Calu3 (cell line): ENCODE measurements around the gene IGSF9B. TPM values are rescaled to one million over a fixed set of nuclear protein-coding genes. Genes with fewer than 3 reads are reported as not detected.

ENCODE experiments used
- BruUV-seq: library from RNA; stranded (reverse); fragments of 400-500 nt; replicated peaks from 2 replicates; lab custom pipeline; 2021; lab: Mats Ljungman, UMichigan
- CTCF ChIA-PET: fragments of 300-600 bp; sonication (Branson Sonifier 250); formaldehyde crosslinking; loops from one replicate; lab custom pipeline; 2022; ENCODE audit warnings: antibody characterized with exemption; lab: Charles Lee
- DNase-seq: peaks from one replicate; pipeline ENCODE4 v3.0.0; 2022
- H3K27ac Mint-ChIP-seq: one replicate; pipeline ENCODE4 v1.8.0; 2022; ENCODE audit warnings: mixed read lengths; ENCODE audit not compliant: unreplicated experiment
- H3K27me3 Mint-ChIP-seq: one replicate; pipeline ENCODE4 v1.8.0; 2022; ENCODE audit warnings: mixed read lengths; ENCODE audit not compliant: unreplicated experiment
- H3K36me3 Mint-ChIP-seq: one replicate; pipeline ENCODE4 v1.8.0; 2022; ENCODE audit warnings: mild to moderate bottlenecking, moderate library complexity, mixed read lengths; ENCODE audit not compliant: insufficient read depth, unreplicated experiment
- H3K4me1 Mint-ChIP-seq: one replicate; pipeline ENCODE4 v1.8.0; 2022; ENCODE audit warnings: mild to moderate bottlenecking, low read depth, mixed read lengths; ENCODE audit not compliant: unreplicated experiment
- H3K4me3 Mint-ChIP-seq: one replicate; pipeline ENCODE4 v1.8.0; 2022; ENCODE audit warnings: mild to moderate bottlenecking, low read depth, moderate library complexity, mixed read lengths; ENCODE audit not compliant: unreplicated experiment
- H3K9me3 Mint-ChIP-seq: one replicate; pipeline ENCODE4 v1.8.0; 2022; ENCODE audit warnings: low read depth, mixed read lengths; ENCODE audit not compliant: unreplicated experiment
- intact Hi-C: fragments of 100-400 bp; cut with micrococcal nuclease; formaldehyde crosslinking; loops from one replicate; pipeline ENCODE4 v1.10.0; 2022; ENCODE audit not compliant: unreplicated experiment
- total RNA-seq: library from RNA; stranded (reverse); gene quantifications from 2 replicates; pipeline ENCODE4 v1.2.3, GENCODE V29; 2022
- TF ChIP-seq, protein P1 (sequence below): fragments of 200-600 bp; IDR thresholded peaks from one replicate; pipeline ENCODE4 v1.8.0; 2022; ENCODE audit warnings: antibody characterized with exemption; ENCODE audit not compliant: unreplicated experiment

The IGSF9B gene
- total RNA-seq, 1 experiment from 2014 or later, result 13.2 TPM

DNA sequence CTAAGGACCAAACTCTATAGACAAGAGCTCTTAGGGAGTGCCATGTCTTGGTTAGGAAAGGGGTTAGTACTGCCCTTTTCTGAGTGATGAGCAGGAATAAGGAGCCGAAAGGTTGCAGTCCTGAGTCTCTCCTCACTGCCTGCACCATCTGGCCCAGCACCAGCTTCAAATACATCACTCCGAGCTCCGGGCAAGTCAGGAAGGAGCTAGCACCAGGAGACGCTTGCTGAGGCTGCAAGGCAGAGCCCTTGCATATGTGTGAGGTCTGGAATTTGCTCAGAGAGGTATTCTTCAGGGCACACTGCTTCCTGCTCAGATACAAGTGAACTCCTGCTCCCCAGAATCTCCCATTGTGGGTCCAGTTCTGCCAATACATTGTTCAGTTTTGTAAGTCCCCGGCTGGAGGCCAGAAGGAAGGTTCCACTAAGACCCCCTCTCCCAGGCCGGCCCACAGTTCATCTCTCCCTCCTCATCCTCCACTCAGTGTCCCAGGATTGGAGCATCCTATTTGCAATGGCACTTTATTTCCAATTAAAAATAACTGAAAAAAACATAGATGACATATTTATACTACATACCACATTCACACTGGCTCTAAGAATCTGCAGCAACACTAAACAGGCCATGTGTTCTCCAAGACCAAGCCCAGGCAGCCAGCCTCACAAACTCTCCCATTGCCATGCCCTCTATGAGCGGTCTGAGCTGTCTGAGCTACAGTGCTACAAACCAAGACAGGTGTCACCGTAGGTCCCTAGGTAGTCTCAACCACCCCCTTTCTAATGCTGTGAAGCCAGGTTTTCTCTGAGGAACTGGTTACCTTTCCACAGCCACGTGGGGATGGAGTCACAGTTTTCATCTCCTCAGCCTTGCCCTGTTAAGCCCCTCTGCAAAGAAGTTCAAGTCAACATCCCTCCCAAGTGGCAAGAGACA, 56.3 kb downstream of the IGSF9B start:
- H3K4me1 Mint-ChIP-seq, result no peaks in the 10 kb centered on the region
- no peaks in the 10 kb centered on the region for H3K27me3 Mint-ChIP-seq
- no peak overlapping the region for H3K27ac Mint-ChIP-seq
- H3K4me3 Mint-ChIP-seq, result no peak overlapping the region
- no peak for DNase-seq
- CTCF ChIA-PET, result no interaction called here
- BruUV-seq, result no TSS peak
- intact Hi-C loops, result no loop called here
- TF ChIP-seq, protein P1, sequence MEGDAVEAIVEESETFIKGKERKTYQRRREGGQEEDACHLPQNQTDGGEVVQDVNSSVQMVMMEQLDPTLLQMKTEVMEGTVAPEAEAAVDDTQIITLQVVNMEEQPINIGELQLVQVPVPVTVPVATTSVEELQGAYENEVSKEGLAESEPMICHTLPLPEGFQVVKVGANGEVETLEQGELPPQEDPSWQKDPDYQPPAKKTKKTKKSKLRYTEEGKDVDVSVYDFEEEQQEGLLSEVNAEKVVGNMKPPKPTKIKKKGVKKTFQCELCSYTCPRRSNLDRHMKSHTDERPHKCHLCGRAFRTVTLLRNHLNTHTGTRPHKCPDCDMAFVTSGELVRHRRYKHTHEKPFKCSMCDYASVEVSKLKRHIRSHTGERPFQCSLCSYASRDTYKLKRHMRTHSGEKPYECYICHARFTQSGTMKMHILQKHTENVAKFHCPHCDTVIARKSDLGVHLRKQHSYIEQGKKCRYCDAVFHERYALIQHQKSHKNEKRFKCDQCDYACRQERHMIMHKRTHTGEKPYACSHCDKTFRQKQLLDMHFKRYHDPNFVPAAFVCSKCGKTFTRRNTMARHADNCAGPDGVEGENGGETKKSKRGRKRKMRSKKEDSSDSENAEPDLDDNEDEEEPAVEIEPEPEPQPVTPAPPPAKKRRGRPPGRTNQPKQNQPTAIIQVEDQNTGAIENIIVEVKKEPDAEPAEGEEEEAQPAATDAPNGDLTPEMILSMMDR, result no peak
- no peaks in the 10 kb centered on the region for H3K36me3 Mint-ChIP-seq
- H3K9me3 Mint-ChIP-seq, result no peaks in the 10 kb centered on the region

DNA sequence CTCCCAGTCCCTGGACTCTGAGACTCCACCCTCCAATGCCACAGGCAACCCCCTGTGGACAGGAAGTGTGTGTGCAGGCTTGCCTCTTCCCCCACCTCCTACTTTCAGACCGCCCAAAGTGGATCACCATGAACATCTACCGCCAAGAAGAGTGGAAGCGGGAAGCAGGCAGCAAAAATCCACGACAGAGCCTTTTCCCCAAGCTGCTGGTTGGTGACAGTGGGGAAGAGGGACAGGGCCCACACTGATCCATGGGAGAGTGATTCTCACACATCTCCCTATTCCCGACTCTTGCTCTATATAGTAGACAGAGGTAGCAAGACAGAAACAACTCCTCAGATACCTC, 58.0 kb downstream of the IGSF9B start:
- intact Hi-C loops, result no loop called here
- no peak for DNase-seq

DNA sequence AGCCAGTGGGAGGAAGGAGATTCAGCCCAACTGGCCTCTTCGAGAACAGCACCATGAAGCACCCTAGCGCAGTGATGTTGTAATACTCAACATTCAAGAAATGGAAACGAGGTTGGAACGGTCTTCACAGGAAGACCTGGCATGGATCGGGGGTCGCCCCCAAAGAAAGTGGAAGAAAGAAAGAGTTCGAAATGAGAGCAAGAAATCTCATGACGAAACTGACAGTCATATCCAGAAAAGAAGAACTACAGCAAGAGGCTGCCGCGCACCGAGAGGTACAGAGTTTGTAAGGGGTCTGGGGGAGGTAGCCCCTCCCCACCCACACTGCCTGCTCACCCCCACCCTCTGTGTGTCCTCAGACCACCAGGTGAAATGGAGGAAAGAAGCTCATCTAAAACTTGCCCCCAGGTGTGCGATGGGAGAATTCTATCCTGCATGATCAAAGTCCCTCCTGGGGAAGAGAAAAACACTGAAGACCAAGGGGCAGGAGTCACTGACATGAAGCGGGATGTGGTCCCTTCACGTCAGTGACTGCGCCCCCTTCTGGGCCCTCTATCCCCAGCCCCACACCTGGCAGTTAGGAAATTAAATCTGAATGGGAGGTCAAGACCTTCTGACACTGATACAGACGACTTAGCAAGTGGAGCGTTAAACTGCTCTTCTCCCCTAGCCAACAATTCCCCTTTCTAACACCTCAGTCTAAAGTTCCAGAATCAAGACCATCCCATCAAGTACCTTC, 58.6 kb downstream of the IGSF9B start:
- Mint-ChIP-seq H3K9me3 (no peaks in the 10 kb centered on the region), H3K27me3 (no peaks in the 10 kb centered on the region), H3K36me3 (no peaks in the 10 kb centered on the region), H3K4me1 (no peaks in the 10 kb centered on the region), H3K27ac (no peak overlapping the region), H3K4me3 (no peak overlapping the region)
- TF ChIP-seq, protein P1, result no peak
- intact Hi-C loops, result no loop called here
- CTCF ChIA-PET, result no interaction called here
- no peak for DNase-seq
- no TSS peak for BruUV-seq

More for the DNA sequence above, 58.0 kb downstream of the IGSF9B start:
- BruUV-seq, result no TSS peak
- no peak overlapping the region for H3K4me3 Mint-ChIP-seq
- no peaks in the 10 kb centered on the region for H3K36me3 Mint-ChIP-seq
- no peaks in the 10 kb centered on the region for H3K4me1 Mint-ChIP-seq
- TF ChIP-seq, protein P1, result no peak
- CTCF ChIA-PET, result no interaction called here
- no peak overlapping the region for H3K27ac Mint-ChIP-seq
- H3K27me3 Mint-ChIP-seq, result no peaks in the 10 kb centered on the region
- no peaks in the 10 kb centered on the region for H3K9me3 Mint-ChIP-seq

DNA sequence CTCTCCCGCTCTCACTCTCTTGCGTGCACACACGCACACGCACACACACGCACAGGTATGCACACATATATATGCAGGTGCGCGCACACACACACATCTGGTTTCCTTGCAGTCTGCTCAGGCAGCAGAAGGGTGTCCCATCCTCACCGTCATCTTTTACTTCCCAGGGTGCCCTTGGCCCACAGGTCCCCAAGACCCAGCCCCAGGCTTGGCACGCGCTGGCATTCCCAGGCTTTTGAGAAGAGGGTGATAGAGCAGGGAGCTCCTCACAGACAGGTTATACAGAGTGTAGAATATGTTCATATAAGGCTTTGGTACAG, 59.5 kb downstream of the IGSF9B start:
- Mint-ChIP-seq H3K4me1 (no peaks in the 10 kb centered on the region), H3K4me3 (no peak overlapping the region), H3K27me3 (peaks cover 8% of the 10 kb centered on the region), H3K9me3 (peaks cover 1% of the 10 kb centered on the region), H3K36me3 (no peaks in the 10 kb centered on the region), H3K27ac (no peak overlapping the region)
- intact Hi-C loops, result no loop called here
- no peak for DNase-seq
- CTCF ChIA-PET, result no interaction called here
- TF ChIP-seq, protein P1, result no peak
- no TSS peak for BruUV-seq
